ENCODE measurements around the gene CANT1. TPM values are rescaled to one million over a fixed set of nuclear protein-coding genes. Genes with fewer than 3 reads are reported as not detected.

Gene CANT1
- total RNA-seq, 4 donors from 2014 or later: 13.9 to 22.9 (median 18.2) TPM

- TF ChIP-seq CTCF (IDR thresholded peaks at IDR 0.05; ENCODE audit: low read depth): no peak
Measured at GRCh38 chr17:78998311-78999055, 11.1 kb downstream of the CANT1 start.

GRCh38 chr17:78997881-78998280, 11.7 kb downstream of the CANT1 start:
- no peak for TF ChIP-seq CTCF (IDR thresholded peaks at IDR 0.05; ENCODE audit: low read depth)

GRCh38 chr17:78997231-78997741, 12.3 kb downstream of the CANT1 start:
- TF ChIP-seq CTCF (IDR thresholded peaks at IDR 0.05; ENCODE audit: low read depth): no peak

GRCh38 chr17:78996781-78997201, 12.8 kb downstream of the CANT1 start:
- no peak for TF ChIP-seq CTCF (IDR thresholded peaks at IDR 0.05; ENCODE audit: low read depth)

- TF ChIP-seq CTCF (IDR thresholded peaks at IDR 0.05; ENCODE audit: low read depth): no peak
Measured at GRCh38 chr17:78995761-78996451, 13.7 kb downstream of the CANT1 start.

- TF ChIP-seq CTCF (IDR thresholded peaks at IDR 0.05; ENCODE audit: low read depth): no peak
Measured at GRCh38 chr17:78995022-78995760, 14.4 kb downstream of the CANT1 start.

Data from subcutaneous adipose tissue (tissue), 4 donors.